NB4 (cell line): ENCODE results near the gene TSSC4.

ENCODE experiments used
- CTCF ChIP-seq: IDR thresholded peaks from one replicate; pipeline ENCODE4 v1.5.1; 2012; ENCODE audit warnings: low read depth, low read length
- MAX ChIP-seq: IDR thresholded peaks from 2 replicates; pipeline ENCODE4 v1.6.1; 2011; ENCODE audit warnings: low read depth, low read length
- MYC ChIP-seq: IDR thresholded peaks from 2 replicates; pipeline ENCODE4 v1.6.1; 2011; ENCODE audit warnings: low read depth, low read length
- POLR2A ChIP-seq: IDR thresholded peaks from 2 replicates; pipeline ENCODE4 v1.6.1; 2011; ENCODE audit warnings: mild to moderate bottlenecking; ENCODE audit not compliant: insufficient read length; ENCODE audit errors: extremely low read depth

- no peak for TF ChIP-seq CTCF
- TF ChIP-seq POLR2A: no peak
- no peak for TF ChIP-seq MAX
- no peak for TF ChIP-seq MYC
Observed at GRCh38 chr11:2422461-2423156, 22.1 kb downstream of the TSSC4 start.
